ENCODE results near the gene PTGIS.

PTGIS gene

DNA sequence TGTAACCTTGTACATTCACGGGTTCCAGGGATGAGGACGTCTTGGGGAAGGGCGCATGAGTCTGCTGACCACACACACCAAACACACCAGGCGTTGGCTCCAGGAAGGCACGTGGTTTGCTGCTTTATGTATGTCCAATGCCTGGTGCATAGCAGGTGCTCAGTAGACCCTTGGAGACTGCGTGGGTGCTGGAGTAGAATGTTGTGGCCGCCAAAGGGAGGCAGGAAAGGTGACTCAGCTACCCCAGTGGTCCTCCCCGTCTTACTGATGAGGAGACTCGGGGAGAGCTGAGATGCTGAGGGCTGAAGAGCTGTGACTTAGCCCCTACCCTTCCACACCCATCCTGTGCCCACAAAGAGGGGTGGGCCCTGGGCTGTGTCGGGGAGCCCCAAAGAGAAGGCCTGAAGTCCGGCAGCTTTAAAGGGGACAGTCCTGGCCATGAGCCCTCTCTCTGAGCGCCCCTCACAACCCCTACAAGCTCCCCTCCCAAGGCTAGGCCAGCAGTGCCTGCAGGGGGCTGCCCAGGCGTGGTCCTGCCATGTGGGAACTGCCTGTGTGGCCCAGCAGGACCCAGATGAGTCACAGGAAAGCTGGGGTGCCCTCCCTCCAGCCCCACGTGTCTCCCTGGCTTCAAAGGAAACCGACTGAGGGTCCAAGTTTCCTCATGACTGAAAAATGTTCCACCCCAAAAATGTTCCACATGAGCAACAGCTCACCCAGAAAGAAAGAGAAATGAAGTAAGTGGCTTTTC is 28.0 kb upstream of the PTGIS start:
- Histone ChIP-seq H3K27ac (no peak overlapping the region), H3K4me3 (ENCODE audit: low read depth, low read length) (no peak overlapping the region), H3K9me3 (ENCODE audit: severe bottlenecking) (no peaks in the 10 kb centered on the region), H3K36me3 (no peaks in the 10 kb centered on the region), H3K27me3 (ENCODE audit: insufficient read depth, low read depth, severe bottlenecking) (no peaks in the 10 kb centered on the region)
- TF ChIP-seq, protein P1, sequence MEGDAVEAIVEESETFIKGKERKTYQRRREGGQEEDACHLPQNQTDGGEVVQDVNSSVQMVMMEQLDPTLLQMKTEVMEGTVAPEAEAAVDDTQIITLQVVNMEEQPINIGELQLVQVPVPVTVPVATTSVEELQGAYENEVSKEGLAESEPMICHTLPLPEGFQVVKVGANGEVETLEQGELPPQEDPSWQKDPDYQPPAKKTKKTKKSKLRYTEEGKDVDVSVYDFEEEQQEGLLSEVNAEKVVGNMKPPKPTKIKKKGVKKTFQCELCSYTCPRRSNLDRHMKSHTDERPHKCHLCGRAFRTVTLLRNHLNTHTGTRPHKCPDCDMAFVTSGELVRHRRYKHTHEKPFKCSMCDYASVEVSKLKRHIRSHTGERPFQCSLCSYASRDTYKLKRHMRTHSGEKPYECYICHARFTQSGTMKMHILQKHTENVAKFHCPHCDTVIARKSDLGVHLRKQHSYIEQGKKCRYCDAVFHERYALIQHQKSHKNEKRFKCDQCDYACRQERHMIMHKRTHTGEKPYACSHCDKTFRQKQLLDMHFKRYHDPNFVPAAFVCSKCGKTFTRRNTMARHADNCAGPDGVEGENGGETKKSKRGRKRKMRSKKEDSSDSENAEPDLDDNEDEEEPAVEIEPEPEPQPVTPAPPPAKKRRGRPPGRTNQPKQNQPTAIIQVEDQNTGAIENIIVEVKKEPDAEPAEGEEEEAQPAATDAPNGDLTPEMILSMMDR (IDR thresholded peaks at IDR 0.05; ENCODE audit: low read depth, low read length), result no peak
- no peak for DNase-seq

DNA sequence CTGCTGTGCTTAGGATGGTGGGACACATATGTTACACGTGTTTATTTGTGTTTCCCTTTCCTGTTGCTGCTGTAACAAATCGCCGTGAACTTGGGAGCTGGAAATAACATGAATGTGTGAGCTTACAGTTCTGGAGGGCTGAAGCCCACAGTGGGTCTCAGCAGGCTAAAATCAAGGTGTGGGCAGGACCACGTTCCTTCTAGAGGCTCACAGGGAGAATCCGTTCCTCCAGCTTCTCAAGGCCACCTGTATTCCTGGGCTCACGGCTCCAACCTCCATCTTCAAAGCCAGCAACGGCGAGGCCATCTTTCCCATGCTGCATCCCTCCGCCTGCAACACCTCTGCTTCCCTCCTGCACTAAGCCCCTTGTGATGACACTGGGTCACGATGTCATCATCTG is 27.4 kb upstream of the PTGIS start:
- Histone ChIP-seq H3K27ac (no peak overlapping the region), H3K27me3 (ENCODE audit: insufficient read depth, low read depth, severe bottlenecking) (no peaks in the 10 kb centered on the region), H3K4me3 (ENCODE audit: low read depth, low read length) (no peak overlapping the region), H3K9me3 (ENCODE audit: severe bottlenecking) (no peaks in the 10 kb centered on the region), H3K36me3 (no peaks in the 10 kb centered on the region)
- no peak for DNase-seq
- TF ChIP-seq, protein P1 (IDR thresholded peaks at IDR 0.05; ENCODE audit: low read depth, low read length), result no peak

GRCh38 chr20:49594931-49595315 is 27.0 kb upstream of the PTGIS start:
- no peak for DNase-seq
- H3K27ac ChIP-seq, result no peak overlapping the region
- TF ChIP-seq, protein P1 (IDR thresholded peaks at IDR 0.05; ENCODE audit: low read depth, low read length), result no peak
- H3K4me3 ChIP-seq (ENCODE audit: low read depth, low read length), result no peak overlapping the region
- no peaks in the 10 kb centered on the region for H3K36me3 ChIP-seq
- H3K27me3 ChIP-seq (ENCODE audit: insufficient read depth, low read depth, severe bottlenecking), result no peaks in the 10 kb centered on the region
- no peaks in the 10 kb centered on the region for H3K9me3 ChIP-seq (ENCODE audit: severe bottlenecking)

- H3K27ac ChIP-seq, result no peak overlapping the region
- no peak overlapping the region for H3K4me3 ChIP-seq (ENCODE audit: low read depth, low read length)
- DNase-seq, result no peak
- H3K36me3 ChIP-seq, result no peaks in the 10 kb centered on the region
- no peaks in the 10 kb centered on the region for H3K27me3 ChIP-seq (ENCODE audit: insufficient read depth, low read depth, severe bottlenecking)
- TF ChIP-seq, protein P1 (IDR thresholded peaks at IDR 0.05; ENCODE audit: low read depth, low read length), result no peak
- H3K9me3 ChIP-seq (ENCODE audit: severe bottlenecking), result no peaks in the 10 kb centered on the region
Observed at GRCh38 chr20:49594143-49594930, 26.4 kb upstream of the PTGIS start.

GRCh38 chr20:49593466-49594142 is 25.7 kb upstream of the PTGIS start:
- TF ChIP-seq, protein P1 (IDR thresholded peaks at IDR 0.05; ENCODE audit: low read depth, low read length), result no peak
- Histone ChIP-seq H3K27me3 (ENCODE audit: insufficient read depth, low read depth, severe bottlenecking) (no peaks in the 10 kb centered on the region), H3K36me3 (no peaks in the 10 kb centered on the region), H3K4me3 (ENCODE audit: low read depth, low read length) (no peak overlapping the region), H3K9me3 (ENCODE audit: severe bottlenecking) (no peaks in the 10 kb centered on the region), H3K27ac (no peak overlapping the region)
- no peak for DNase-seq

All from WERI-Rb-1 (cell line).